Cardiac muscle cell (in vitro differentiated cells and primary cell): ENCODE results near the gene NR0B2. TPM values are rescaled to one million over a fixed set of nuclear protein-coding genes. Genes with fewer than 3 reads are reported as not detected.

Experiments used
- DNase-seq, 2 donors: peaks; one replicate each; pipeline versions ENCODE4 v3.0.0 to v3.0.0-alpha.2; 2010 to 2017; ENCODE audit warnings: low read depth in 1 of 2, low spot score in 1 of 2
- H3K27ac ChIP-seq: fragments of 200-600 bp; sonication (generic); 2 replicates; pipeline ENCODE4 v1.5.1; 2016
- H3K27me3 ChIP-seq: fragments of 200-600 bp; sonication (generic); 2 replicates; pipeline ENCODE4 v1.6.0; 2016; ENCODE audit warnings: control low read depth
- H3K36me3 ChIP-seq: fragments of 200-600 bp; sonication (generic); 2 replicates; pipeline ENCODE4 v1.5.1; 2016; ENCODE audit warnings: control low read depth
- H3K4me1 ChIP-seq: fragments of 200-600 bp; sonication (generic); 2 replicates; pipeline ENCODE4 v1.8.1; 2017; ENCODE audit warnings: low read depth, mild to moderate bottlenecking, mixed run types
- H3K4me3 ChIP-seq: fragments of 200-600 bp; sonication (generic); 2 replicates; pipeline ENCODE4 v1.5.1; 2016; ENCODE audit warnings: mild to moderate bottlenecking
- H3K9me3 ChIP-seq: fragments of 200-600 bp; sonication (generic); 2 replicates; pipeline ENCODE4 v1.5.1; 2017; ENCODE audit warnings: low read depth, mild to moderate bottlenecking, control low read depth
- polyA plus RNA-seq: library from polyadenylated mRNA; unstranded; fragments of >200 nt; fragmentation: Nextera tagmentation; extraction: Ambion mirVana; gene quantifications from 2 replicates; pipeline ENCODE4 v1.2.1, GENCODE V29; 2016
- total RNA-seq: library from RNA; depleted of rRNA; stranded (reverse); fragments of >200 nt; gene quantifications from 2 replicates; pipeline ENCODE4 v1.2.3, GENCODE V29; 2016
- TF ChIP-seq, protein P1 (sequence below): IDR thresholded peaks from 2 replicates; pipeline ENCODE4 v1.5.1; 2012; ENCODE audit warnings: low read depth, mild to moderate bottlenecking, low read length

Gene NR0B2, protein sequence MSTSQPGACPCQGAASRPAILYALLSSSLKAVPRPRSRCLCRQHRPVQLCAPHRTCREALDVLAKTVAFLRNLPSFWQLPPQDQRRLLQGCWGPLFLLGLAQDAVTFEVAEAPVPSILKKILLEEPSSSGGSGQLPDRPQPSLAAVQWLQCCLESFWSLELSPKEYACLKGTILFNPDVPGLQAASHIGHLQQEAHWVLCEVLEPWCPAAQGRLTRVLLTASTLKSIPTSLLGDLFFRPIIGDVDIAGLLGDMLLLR
- total RNA-seq, result 3.3 and 3.9 TPM in 2 replicates
- 2.1 and 2.4 TPM in 2 replicates for polyA plus RNA-seq

DNA sequence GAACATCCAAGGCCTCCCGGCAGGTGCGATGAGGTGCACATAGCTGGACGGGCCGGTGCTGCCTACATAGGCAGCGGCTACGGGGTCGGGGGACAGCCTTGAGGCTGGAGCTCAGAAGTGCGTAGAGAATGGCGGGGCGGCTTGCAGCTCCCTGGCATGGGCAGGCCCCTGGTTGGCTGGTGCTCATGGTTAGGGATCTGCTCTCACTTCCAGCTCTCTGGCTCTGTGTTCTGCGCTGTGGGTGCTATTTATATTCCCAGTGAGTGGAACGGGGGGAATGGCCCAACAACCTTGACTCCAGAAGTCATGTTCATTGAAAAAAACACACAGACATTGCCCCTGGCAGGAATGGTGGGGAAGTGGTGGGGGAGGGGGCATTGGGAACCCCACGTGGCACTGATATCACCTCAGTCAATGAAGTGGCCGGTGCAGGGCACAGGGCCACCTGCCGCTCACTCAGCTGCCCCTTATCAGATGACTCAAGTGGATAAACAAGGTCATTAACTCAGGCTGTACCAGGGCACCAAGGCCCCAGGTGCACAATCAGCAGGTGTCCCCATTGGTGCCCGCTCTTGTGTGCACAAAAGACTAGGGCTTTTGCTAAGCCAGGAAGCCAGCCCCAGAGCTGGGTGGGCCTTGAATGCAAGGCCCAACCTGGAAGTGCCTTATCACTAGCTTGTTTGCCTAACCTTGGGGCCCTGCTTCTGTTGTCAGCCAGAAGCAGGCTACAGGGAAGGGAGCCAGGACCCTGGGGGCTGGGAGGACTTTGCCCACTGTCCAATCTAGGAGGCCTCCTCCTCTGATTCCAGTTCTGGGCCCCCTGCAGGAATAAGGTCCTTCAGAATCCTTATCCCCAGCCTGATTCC lies at the start of gene NR0B2:
NR0B2 (minus strand) TSS at position 222 of the 866 bp plus-strand sequence; CDS start at position 187, 35 bp downstream.
- H3K4me3 ChIP-seq, result no peak within 1 kb of the TSS
- H3K27me3 ChIP-seq, result no peaks in the 10 kb centered on the region
- H3K27ac ChIP-seq, result peak within 1 kb of the TSS; percentile 84
- TF ChIP-seq, protein P1, sequence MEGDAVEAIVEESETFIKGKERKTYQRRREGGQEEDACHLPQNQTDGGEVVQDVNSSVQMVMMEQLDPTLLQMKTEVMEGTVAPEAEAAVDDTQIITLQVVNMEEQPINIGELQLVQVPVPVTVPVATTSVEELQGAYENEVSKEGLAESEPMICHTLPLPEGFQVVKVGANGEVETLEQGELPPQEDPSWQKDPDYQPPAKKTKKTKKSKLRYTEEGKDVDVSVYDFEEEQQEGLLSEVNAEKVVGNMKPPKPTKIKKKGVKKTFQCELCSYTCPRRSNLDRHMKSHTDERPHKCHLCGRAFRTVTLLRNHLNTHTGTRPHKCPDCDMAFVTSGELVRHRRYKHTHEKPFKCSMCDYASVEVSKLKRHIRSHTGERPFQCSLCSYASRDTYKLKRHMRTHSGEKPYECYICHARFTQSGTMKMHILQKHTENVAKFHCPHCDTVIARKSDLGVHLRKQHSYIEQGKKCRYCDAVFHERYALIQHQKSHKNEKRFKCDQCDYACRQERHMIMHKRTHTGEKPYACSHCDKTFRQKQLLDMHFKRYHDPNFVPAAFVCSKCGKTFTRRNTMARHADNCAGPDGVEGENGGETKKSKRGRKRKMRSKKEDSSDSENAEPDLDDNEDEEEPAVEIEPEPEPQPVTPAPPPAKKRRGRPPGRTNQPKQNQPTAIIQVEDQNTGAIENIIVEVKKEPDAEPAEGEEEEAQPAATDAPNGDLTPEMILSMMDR, result no peak
- no peaks in the 10 kb centered on the region for H3K36me3 ChIP-seq
- H3K4me1 ChIP-seq, result peaks cover 17% of the 10 kb centered on the region
- H3K9me3 ChIP-seq, result no peaks in the 10 kb centered on the region
- peak in 1 of 2 donors; percentile 65 for DNase-seq

DNA sequence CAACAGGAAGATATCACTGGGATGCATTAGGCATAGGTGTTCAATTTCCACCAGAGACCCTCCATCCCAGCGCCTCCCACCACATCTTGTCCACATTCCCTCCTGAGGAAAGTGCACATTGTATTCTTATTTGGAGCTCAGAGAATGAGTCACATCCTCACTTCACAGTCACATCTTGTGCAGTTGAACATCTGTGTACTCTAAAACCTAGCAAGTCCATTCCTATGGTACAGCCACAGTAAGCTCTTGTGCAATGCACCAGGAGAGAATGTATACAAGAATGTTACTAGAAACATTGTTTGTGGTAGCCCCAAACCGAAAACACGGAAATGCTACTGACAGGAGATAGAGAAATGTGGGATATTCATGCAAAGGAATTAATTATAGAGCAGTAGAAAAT lies 48.1 kb upstream of the NR0B2 start:
- Histone ChIP-seq H3K27me3 (peaks cover 45% of the 10 kb centered on the region), H3K36me3 (no peaks in the 10 kb centered on the region), H3K9me3 (no peaks in the 10 kb centered on the region), H3K4me1 (no peaks in the 10 kb centered on the region), H3K4me3 (no peak overlapping the region), H3K27ac (no peak overlapping the region)
- TF ChIP-seq, protein P1, result no peak
- peak in 1 of 2 donors; percentile 93 for DNase-seq

DNA sequence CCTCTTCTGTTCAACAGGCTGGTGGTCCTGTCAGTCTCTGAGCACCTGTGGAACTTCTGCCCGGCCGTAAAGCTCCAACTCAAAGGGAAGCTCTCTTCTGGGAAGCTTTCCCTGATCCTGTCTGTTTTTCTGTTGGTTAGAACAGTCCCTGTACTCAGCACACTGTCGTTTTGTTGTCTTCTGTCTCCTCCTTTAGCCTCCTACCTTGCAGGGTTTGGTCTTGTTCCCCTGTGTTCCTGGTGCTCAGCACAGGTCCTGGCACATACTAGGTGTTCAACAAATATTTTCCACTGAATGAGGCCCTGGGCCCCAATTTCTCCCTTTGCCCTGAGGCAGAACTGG lies 46.8 kb upstream of the NR0B2 start:
- Histone ChIP-seq H3K27me3 (peaks cover 45% of the 10 kb centered on the region), H3K4me1 (no peaks in the 10 kb centered on the region), H3K9me3 (no peaks in the 10 kb centered on the region), H3K36me3 (no peaks in the 10 kb centered on the region), H3K27ac (no peak overlapping the region), H3K4me3 (peak overlapping the region; percentile 60)
- no peak for DNase-seq
- TF ChIP-seq, protein P1, result no peak

DNA sequence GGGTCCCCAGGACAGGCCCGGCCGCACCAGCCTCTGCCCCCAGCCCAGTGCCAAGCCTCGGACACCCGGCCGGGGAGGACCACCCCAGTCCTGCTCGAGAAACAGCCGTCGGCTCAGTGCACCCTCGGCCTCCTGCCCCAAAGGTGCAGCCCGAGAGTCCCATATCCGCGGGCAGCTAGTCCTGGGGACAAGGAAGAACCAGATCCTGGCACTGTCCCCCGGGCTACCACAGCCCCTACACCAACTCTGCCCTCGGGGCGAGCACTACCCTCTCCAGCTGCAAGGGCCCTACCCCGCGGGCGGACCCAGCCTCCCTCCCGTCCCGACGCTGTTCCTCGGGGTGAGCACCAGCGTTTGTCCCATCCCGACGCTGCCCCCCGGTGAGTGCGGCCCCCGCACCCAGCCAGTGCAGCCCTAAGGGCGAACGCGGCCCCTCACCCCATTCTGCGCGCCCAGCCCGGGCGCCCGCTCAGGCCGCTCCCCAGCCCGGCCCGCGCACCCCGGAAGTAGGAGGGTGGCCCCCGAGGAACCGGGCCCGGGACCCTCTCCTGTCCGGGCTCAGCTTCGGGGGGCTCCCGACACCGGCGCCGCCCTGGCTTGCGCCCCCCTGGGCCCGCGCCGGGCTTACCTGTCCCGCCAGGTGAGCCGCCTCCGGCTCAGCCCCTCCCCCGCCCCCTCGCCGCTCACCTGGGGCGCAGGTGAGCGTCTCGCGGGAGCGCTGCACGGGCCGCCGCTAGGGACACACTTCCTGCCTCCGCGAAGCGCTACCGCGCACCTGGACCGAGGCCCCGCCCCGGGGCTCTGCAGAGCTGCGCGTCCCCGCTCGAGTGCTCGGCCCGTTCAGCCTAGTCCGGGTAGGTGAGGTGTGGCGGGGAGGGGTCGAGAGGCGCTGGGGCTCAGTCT lies 46.2 kb upstream of the NR0B2 start, which contains the start of gene KDF1:
KDF1 (minus strand) TSS at position 747 of the 903 bp plus-strand sequence. CDS start 8,088 bp downstream, outside the sequence.
- H3K36me3 ChIP-seq, result no peaks in the 10 kb centered on the region
- no peaks in the 10 kb centered on the region for H3K4me1 ChIP-seq
- DNase-seq, result peak in 1 of 2 donors; percentile 39
- H3K27me3 ChIP-seq, result peaks cover 45% of the 10 kb centered on the region
- H3K27ac ChIP-seq, result no peak within 1 kb of the TSS
- TF ChIP-seq, protein P1, result no peak
- no peaks in the 10 kb centered on the region for H3K9me3 ChIP-seq
- H3K4me3 ChIP-seq, result peak within 1 kb of the TSS; percentile 60

DNA sequence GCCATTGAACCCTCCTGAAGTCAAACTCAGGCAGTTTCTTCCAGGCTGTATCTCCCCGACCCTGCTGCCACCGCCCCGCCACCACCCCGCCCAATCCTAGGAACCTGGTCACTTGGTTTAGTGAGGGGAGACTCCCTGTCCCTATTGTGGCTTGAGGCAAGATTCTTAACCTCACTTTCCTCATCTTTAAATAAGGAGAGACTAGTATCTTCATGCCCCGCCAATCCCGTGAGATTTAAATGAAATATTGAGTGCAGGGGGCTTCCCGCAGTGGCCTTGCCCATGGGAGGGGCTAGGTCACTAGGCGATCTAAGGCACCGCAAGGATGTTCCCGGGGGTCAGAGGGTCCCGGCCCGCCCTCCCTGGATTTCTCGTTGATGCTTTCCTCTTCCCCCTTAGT lies 45.5 kb upstream of the NR0B2 start:
- peaks cover 45% of the 10 kb centered on the region for H3K27me3 ChIP-seq
- peak overlapping the region; percentile 60 for H3K4me3 ChIP-seq

More for the DNA sequence above, 45.5 kb upstream of the NR0B2 start:
- Histone ChIP-seq H3K27ac (no peak overlapping the region), H3K4me1 (no peaks in the 10 kb centered on the region), H3K9me3 (no peaks in the 10 kb centered on the region), H3K36me3 (no peaks in the 10 kb centered on the region)
- TF ChIP-seq, protein P1, result no peak
- no peak for DNase-seq
